ENCODE results near the gene INSL4.

INSL4 gene

DNA sequence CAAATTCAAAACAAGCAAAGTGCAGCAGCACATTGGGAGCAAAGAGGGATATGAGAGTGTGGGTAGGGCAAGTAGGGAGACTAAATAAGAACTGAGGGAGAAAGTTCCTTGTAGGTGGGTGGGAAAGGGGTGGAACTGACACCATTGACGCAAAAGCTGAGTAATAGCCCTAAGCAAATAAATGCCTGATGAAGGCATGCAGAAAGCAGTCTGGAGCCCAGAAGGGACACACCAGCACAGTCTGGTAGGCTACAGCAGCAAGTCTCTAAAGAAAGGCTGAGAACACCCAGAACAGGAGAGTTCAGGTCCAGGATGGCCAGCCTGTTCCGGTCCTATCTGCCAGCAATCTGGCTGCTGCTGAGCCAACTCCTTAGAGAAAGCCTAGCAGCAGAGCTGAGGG is at the start of gene INSL4:
INSL4 (plus strand) TSS at position 208 of the 400 bp plus-strand sequence; CDS start at position 313, 105 bp downstream.
- H3K27ac ChIP-seq = no peak within 1 kb of the TSS
- H3K27me3 ChIP-seq (replicated peaks) = no peaks in the 10 kb centered on the region
- H3K4me3 ChIP-seq (ENCODE audit: low read depth, low read length) = no peak within 1 kb of the TSS
- peak; percentile 49 for DNase-seq
- no peaks in the 10 kb centered on the region for H3K36me3 ChIP-seq (replicated peaks)
- in situ Hi-C loops (cut with HindIII; ENCODE audit: low pct_ligation_motif_present, low sequenced_read_pairs) = no loop called here
- TF ChIP-seq, protein P1, sequence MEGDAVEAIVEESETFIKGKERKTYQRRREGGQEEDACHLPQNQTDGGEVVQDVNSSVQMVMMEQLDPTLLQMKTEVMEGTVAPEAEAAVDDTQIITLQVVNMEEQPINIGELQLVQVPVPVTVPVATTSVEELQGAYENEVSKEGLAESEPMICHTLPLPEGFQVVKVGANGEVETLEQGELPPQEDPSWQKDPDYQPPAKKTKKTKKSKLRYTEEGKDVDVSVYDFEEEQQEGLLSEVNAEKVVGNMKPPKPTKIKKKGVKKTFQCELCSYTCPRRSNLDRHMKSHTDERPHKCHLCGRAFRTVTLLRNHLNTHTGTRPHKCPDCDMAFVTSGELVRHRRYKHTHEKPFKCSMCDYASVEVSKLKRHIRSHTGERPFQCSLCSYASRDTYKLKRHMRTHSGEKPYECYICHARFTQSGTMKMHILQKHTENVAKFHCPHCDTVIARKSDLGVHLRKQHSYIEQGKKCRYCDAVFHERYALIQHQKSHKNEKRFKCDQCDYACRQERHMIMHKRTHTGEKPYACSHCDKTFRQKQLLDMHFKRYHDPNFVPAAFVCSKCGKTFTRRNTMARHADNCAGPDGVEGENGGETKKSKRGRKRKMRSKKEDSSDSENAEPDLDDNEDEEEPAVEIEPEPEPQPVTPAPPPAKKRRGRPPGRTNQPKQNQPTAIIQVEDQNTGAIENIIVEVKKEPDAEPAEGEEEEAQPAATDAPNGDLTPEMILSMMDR (IDR thresholded peaks at IDR 0.05; ENCODE audit: low read depth, low read length, missing control alignments) = no peak

DNA sequence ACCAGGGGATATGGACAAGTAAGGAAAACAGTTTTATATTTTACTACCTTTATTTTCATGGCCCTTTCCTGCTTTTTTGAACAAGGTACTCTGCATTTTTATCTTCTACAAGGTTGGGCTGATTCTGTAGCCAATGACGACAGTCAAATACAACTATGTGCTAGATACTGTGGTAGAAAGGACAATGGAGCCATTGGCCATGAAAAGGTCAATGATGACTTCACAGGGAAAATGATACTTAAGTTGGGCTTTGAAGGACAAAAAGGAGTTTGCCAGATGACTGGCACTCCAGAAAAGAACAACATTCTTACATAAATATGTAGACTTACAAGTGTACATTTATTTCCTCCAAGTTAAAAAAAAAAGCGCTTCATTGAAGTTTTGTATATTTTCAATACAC is 46.4 kb upstream of the INSL4 start:
- Histone ChIP-seq H3K27ac (no peak overlapping the region), H3K27me3 (replicated peaks) (no peaks in the 10 kb centered on the region), H3K36me3 (replicated peaks) (no peaks in the 10 kb centered on the region), H3K4me3 (ENCODE audit: low read depth, low read length) (no peak overlapping the region)
- in situ Hi-C loops (cut with HindIII; ENCODE audit: low pct_ligation_motif_present, low sequenced_read_pairs) = no loop called here
- DNase-seq = no peak
- TF ChIP-seq, protein P1 (IDR thresholded peaks at IDR 0.05; ENCODE audit: low read depth, low read length, missing control alignments) = no peak

DNA sequence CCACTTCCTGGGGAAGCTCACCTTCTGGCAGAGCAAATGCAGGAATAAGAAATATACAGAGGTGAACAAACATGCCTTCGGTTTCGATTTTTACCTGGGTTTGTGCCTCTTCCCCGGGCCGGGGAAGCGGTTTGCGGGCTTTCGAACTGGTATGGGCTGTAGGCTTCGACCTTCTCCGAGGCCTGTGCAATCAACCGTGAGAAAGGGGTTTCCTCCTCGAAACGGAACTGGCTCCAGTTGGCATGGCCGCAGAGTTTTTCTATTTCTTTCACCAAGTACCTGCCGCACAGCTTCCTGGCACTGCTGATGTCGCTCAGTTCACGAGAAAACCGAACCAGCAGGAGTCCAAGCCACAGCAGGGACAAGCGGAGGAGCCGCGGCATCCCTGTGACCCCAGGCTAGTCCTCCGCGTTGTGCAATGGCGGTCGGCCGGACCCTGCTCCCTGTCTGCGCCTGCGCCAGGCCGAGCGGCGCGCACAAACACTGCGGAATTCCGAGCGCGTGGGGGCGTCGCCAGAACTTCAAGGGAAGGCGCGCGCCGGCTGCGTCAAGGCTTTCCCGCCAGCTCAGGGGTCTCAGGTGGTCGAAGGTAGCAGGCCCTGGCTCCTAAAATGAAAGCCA is 45.9 kb upstream of the INSL4 start, which contains the start of gene INSL6:
INSL6 (minus strand) TSS at position 420 of the 621 bp plus-strand sequence; CDS start at position 383, 37 bp downstream.
- H3K4me3 ChIP-seq (ENCODE audit: low read depth, low read length) = no peak within 1 kb of the TSS
- H3K36me3 ChIP-seq (replicated peaks) = no peaks in the 10 kb centered on the region
- TF ChIP-seq, protein P1 (IDR thresholded peaks at IDR 0.05; ENCODE audit: low read depth, low read length, missing control alignments) = no peak
- no peak within 1 kb of the TSS for H3K27ac ChIP-seq
- no peak for DNase-seq
- in situ Hi-C loops (cut with HindIII; ENCODE audit: low pct_ligation_motif_present, low sequenced_read_pairs) = no loop called here
- H3K27me3 ChIP-seq (replicated peaks) = no peaks in the 10 kb centered on the region

DNA sequence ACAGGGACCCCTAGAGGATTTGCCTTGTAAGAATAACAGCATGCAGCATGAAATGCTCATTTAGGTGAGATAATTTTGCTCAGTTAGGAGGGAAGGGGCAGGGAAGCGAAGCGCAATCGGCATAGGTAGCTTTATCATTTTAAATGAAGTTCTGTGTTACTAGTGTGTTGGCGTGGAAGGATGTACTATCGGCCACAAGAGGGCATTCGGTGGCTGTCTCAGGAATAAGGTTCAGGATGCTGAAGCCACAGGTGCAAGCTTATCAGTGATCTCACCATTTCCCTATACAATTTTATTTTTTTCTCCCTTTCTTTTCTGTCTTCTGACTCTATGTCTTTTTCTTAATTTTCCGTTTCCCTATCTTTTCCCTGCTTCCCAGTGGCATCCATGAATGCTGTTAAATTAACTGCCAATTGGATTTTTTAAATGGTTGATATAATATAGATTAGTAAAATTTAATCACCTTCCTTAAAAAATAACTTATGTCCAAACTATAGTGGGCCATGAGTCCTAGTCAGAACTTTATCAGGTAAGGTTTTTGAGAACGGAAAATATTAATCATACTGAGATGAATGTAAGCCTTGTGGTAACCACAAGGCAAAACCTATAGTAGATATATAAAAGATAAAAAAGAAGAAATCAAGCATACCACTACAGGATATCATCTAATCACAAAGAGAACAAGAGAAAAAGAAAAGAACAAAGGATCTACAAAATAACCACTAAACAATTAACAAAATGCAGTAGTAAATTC is 44.6 kb upstream of the INSL4 start:
- Histone ChIP-seq H3K36me3 (replicated peaks) (no peaks in the 10 kb centered on the region), H3K27ac (no peak overlapping the region), H3K4me3 (ENCODE audit: low read depth, low read length) (no peak overlapping the region), H3K27me3 (replicated peaks) (no peaks in the 10 kb centered on the region)
- peak; percentile 65 for DNase-seq
- TF ChIP-seq, protein P1 (IDR thresholded peaks at IDR 0.05; ENCODE audit: low read depth, low read length, missing control alignments) = peak; percentile 86
- in situ Hi-C loops (cut with HindIII; ENCODE audit: low pct_ligation_motif_present, low sequenced_read_pairs) = no loop called here

DNA sequence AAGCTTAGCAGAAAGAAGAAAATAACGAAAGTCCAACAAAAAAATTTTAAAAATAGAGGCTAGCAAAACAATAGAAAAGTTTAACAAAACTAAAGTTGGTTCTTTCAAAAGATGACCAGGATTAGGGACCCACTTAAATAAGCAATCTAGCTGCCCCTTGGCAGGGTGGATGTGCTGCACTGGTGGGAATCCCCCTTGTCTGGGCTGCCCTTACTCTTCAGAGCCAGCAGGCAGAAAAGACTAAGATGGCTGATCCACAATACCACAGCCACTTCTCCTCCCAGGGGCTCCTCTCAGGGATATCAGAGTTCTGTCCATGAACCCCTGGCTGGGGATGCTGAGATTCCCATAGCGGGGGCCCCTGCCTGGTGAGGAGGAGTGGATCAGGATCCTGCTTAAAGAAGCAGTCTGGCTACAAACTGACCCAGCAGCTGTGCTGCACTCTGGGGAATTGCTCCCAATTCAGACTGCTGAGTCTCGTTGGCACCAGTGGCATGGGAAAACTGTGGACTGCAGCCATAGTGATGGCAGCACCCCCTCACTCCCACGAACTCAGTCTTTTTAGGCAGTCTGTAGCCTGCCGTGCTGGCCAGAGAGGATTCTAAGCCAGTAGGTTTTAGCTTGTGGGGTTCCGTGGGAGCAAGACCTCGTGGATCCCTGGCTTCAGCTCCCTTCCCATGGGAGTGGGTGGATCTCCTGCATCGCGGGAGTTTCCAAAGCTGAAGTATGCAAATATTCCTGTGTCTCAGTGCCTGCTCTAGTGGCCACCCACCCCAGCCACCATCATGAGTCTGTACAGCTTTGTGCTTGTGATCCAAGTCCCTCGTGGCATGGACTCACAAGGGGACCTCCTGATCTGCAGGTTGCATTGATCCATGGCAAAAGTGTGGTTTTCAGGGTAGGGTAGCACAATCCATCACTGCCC is 42.9 kb upstream of the INSL4 start:
- Histone ChIP-seq H3K27me3 (replicated peaks) (no peaks in the 10 kb centered on the region), H3K36me3 (replicated peaks) (no peaks in the 10 kb centered on the region), H3K27ac (no peak overlapping the region), H3K4me3 (ENCODE audit: low read depth, low read length) (no peak overlapping the region)
- no peak for DNase-seq
- TF ChIP-seq, protein P1 (IDR thresholded peaks at IDR 0.05; ENCODE audit: low read depth, low read length, missing control alignments) = no peak
- in situ Hi-C loops (cut with HindIII; ENCODE audit: low pct_ligation_motif_present, low sequenced_read_pairs) = no loop called here

All from brain microvascular endothelial cell (primary cell).